KMS-11 (cell line): ENCODE measurements around the gene ARFIP2.

Experiments
- H2AFZ ChIP-seq: fragments of 200-600 bp; sonication (generic); 2 replicates; pipeline ENCODE4 v1.6.1; 2016; ENCODE audit warnings: antibody characterized with exemption, mixed run types, low read depth
- H3K27ac ChIP-seq: fragments of 200-600 bp; sonication (generic); 2 replicates; pipeline ENCODE4 v1.6.1; 2016; ENCODE audit warnings: mild to moderate bottlenecking, mixed run types
- H3K27me3 ChIP-seq: fragments of 200-600 bp; sonication (generic); 2 replicates; pipeline ENCODE4 v1.6.1; 2017; ENCODE audit warnings: mild to moderate bottlenecking, low read depth, mixed run types, moderate library complexity; ENCODE audit not compliant: insufficient read depth
- H3K36me3 ChIP-seq: fragments of 200-600 bp; sonication (generic); 2 replicates; pipeline ENCODE4 v1.6.1; 2017; ENCODE audit warnings: mild to moderate bottlenecking, mixed run types; ENCODE audit not compliant: insufficient read depth
- H3K4me1 ChIP-seq: fragments of 200-600 bp; sonication (generic); 2 replicates; pipeline ENCODE4 v1.6.1; 2016; ENCODE audit warnings: mild to moderate bottlenecking, low read depth, mixed run types; ENCODE audit not compliant: poor library complexity, severe bottlenecking
- H3K4me2 ChIP-seq: fragments of 200-600 bp; sonication (generic); 2 replicates; pipeline ENCODE4 v1.7.0; 2016; ENCODE audit warnings: mild to moderate bottlenecking, mixed run types
- H3K4me3 ChIP-seq: fragments of 200-600 bp; sonication (generic); IDR thresholded peaks from 2 replicates; pipeline ENCODE4 v1.6.1; 2017; ENCODE audit warnings: low read depth, low read length, mixed read lengths; ENCODE audit not compliant: insufficient read depth
- H3K79me2 ChIP-seq: fragments of 200-600 bp; sonication (generic); 2 replicates; pipeline ENCODE4 v1.6.1; 2016; ENCODE audit warnings: low read depth, mixed run types; ENCODE audit not compliant: insufficient read depth
- H3K9ac ChIP-seq: fragments of 200-600 bp; sonication (generic); 2 replicates; pipeline ENCODE4 v1.6.1; 2016; ENCODE audit warnings: mild to moderate bottlenecking, mixed run types
- H4K20me1 ChIP-seq: fragments of 200-600 bp; sonication (generic); 2 replicates; pipeline ENCODE4 v1.6.1; 2016; ENCODE audit warnings: mild to moderate bottlenecking, mixed run types; ENCODE audit not compliant: insufficient read depth
- TF ChIP-seq, protein P1 (sequence below): fragments of 200-600 bp; sonication (generic); conservative IDR thresholded peaks from 2 replicates; pipeline ENCODE4 v1.6.1; 2017; ENCODE audit warnings: low read depth, mild to moderate bottlenecking, antibody characterized with exemption, low read length, moderate library complexity, mixed read lengths

ARFIP2 gene

DNA sequence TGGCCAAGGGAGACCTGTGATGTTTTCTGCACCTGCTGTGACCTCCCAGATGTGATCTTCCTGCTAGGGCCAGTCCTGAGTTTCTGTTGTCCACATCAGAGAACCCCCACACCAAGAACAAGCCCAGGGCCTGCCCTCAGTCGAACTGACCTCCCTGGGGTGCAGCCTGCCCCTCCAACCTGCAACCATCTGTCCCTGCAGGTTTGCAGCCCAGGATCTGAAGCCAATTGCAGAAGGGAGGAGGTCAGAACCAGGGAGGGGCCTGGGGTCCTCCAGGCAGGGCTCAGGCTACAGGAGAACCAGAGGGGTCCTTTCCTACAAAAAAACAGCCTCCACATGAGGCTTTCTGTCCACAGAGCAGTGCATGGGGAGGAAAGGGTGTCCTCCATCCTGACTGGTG, 8.2 kb downstream of the ARFIP2 start:
- Histone ChIP-seq H3K4me1 (peaks cover 7% of the 10 kb centered on the region), H3K79me2 (no peaks in the 10 kb centered on the region), H2AFZ (no peak overlapping the region), H3K27ac (no peak overlapping the region), H3K36me3 (no peaks in the 10 kb centered on the region), H4K20me1 (no peaks in the 10 kb centered on the region), H3K9ac (no peak overlapping the region), H3K4me3 (no peak overlapping the region), H3K4me2 (peak overlapping the region; percentile 89), H3K27me3 (no peaks in the 10 kb centered on the region)
- TF ChIP-seq, protein P1, sequence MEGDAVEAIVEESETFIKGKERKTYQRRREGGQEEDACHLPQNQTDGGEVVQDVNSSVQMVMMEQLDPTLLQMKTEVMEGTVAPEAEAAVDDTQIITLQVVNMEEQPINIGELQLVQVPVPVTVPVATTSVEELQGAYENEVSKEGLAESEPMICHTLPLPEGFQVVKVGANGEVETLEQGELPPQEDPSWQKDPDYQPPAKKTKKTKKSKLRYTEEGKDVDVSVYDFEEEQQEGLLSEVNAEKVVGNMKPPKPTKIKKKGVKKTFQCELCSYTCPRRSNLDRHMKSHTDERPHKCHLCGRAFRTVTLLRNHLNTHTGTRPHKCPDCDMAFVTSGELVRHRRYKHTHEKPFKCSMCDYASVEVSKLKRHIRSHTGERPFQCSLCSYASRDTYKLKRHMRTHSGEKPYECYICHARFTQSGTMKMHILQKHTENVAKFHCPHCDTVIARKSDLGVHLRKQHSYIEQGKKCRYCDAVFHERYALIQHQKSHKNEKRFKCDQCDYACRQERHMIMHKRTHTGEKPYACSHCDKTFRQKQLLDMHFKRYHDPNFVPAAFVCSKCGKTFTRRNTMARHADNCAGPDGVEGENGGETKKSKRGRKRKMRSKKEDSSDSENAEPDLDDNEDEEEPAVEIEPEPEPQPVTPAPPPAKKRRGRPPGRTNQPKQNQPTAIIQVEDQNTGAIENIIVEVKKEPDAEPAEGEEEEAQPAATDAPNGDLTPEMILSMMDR = no peak

- Histone ChIP-seq H3K9ac (no peak overlapping the region), H3K4me1 (peaks cover 7% of the 10 kb centered on the region), H3K79me2 (no peaks in the 10 kb centered on the region), H3K4me3 (no peak overlapping the region), H4K20me1 (no peaks in the 10 kb centered on the region), H3K4me2 (no peak overlapping the region), H3K27ac (no peak overlapping the region), H2AFZ (no peak overlapping the region), H3K27me3 (no peaks in the 10 kb centered on the region), H3K36me3 (no peaks in the 10 kb centered on the region)
- TF ChIP-seq, protein P1 = no peak
These were observed 11.5 kb downstream of the ARFIP2 start for GRCh38 chr11:6469599-6469998.

DNA sequence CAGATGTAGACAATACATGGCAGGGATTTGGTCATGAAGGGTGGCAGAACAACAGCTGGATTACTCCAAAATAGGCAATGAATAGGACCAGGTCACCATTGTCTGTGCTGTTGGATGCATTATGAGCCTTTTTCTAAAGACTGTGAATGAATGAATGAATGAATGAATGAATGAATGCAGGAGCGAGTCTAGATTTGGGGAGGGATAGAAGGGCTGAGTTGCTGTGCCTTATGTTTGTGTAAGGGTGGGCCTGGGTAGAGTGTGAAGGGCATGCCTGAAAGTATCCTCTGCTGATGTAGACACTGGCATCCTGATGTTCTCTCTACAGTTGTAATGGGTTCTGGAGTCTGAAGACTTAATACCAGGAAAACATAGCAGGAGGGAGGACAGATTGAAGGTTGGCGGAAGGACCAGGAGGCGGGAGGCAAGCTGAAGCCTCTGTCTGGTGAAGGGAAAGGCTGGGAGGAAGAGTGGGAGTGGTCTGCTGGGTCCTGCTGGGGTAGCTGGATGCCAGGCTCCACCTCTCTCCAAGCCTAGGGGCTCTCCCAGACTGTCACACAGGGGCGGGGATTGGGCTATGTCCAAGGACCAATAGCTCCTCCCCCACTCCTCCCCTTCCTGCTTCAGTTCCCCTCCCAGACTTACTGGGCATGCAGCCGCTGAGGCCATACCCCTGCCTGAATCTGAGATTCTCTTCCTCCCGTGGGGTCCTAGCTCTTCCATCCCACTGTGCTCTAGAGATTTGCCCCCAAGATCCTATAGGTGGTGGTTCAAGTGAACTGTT, 12.2 kb downstream of the ARFIP2 start:
- no peak overlapping the region for H2AFZ ChIP-seq
- no peaks in the 10 kb centered on the region for H3K36me3 ChIP-seq
- H3K27ac ChIP-seq = no peak overlapping the region
- H3K4me3 ChIP-seq = no peak overlapping the region
- TF ChIP-seq, protein P1 = no peak
- no peak overlapping the region for H3K4me2 ChIP-seq
- H4K20me1 ChIP-seq = no peaks in the 10 kb centered on the region
- H3K9ac ChIP-seq = no peak overlapping the region
- H3K27me3 ChIP-seq = no peaks in the 10 kb centered on the region
- H3K4me1 ChIP-seq = peaks cover 7% of the 10 kb centered on the region
- no peaks in the 10 kb centered on the region for H3K79me2 ChIP-seq

DNA sequence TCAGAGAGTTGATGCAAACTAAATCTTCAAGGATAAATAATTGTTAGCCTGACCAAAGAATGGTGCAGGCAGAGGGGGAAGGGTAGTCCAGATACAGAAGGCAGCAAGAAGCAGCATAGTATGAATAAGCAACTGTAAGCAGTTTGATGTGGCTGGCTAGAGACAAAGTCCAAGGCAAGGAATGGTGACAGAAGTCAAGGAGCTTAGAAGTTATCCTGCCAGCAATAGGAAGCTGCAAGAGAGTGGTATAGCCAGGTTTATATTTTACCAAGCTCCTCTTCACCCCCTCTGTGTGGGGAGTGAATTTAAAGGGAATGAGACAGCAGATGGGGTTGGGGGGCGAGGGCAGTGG, 22.1 kb downstream of the ARFIP2 start:
- no peak overlapping the region for H3K4me2 ChIP-seq
- no peaks in the 10 kb centered on the region for H3K79me2 ChIP-seq
- no peak overlapping the region for H2AFZ ChIP-seq
- H4K20me1 ChIP-seq = no peaks in the 10 kb centered on the region
- TF ChIP-seq, protein P1 = no peak
- H3K9ac ChIP-seq = no peak overlapping the region
- H3K36me3 ChIP-seq = no peaks in the 10 kb centered on the region
- H3K27me3 ChIP-seq = no peaks in the 10 kb centered on the region
- no peak overlapping the region for H3K27ac ChIP-seq
- no peak overlapping the region for H3K4me3 ChIP-seq
- H3K4me1 ChIP-seq = no peaks in the 10 kb centered on the region
